RWPE1 (cell line): ENCODE measurements around the gene MRM1.

Experiments used
- CTCF ChIA-PET: fragments of 350-600 bp; sonication (Branson Sonifier 250); formaldehyde crosslinking; extraction: SDS; loops from one replicate; lab custom pipeline; 2021; lab: Yijun Ruan, JAX
- POLR2A ChIA-PET: fragments of 400-600 bp; formaldehyde crosslinking; extraction: SDS; loops from one replicate; lab custom pipeline; 2020; ENCODE audit warnings: antibody characterized with exemption; ENCODE audit not compliant: low non-redundant PET; lab: Yijun Ruan, JAX
- DNase-seq: peaks from one replicate; pipeline ENCODE4 v3.0.0; 2012; ENCODE audit warnings: low spot score
- H3K27ac ChIP-seq: fragments of 450-650 bp; 2 replicates; pipeline ENCODE4 v1.5.1; 2017
- TF ChIP-seq, protein P1 (sequence below): fragments of 450-650 bp; conservative IDR thresholded peaks from 2 replicates; pipeline ENCODE4 v1.5.1; 2017; ENCODE audit warnings: low read depth, mild to moderate bottlenecking

Gene MRM1

GRCh38 chr17:36593656-36594316 is 7.6 kb upstream of the MRM1 start:
- POLR2A ChIA-PET, result no interaction called here
- no peak overlapping the region for H3K27ac ChIP-seq
- CTCF ChIA-PET, result interaction anchor here (0.5 to 0.6 kb wide), 2 partner anchors 23 to 159 kb away, joined by 3 to 5 read pairs; no protein-coding TSS in a partner anchor
- TF ChIP-seq, protein P1, sequence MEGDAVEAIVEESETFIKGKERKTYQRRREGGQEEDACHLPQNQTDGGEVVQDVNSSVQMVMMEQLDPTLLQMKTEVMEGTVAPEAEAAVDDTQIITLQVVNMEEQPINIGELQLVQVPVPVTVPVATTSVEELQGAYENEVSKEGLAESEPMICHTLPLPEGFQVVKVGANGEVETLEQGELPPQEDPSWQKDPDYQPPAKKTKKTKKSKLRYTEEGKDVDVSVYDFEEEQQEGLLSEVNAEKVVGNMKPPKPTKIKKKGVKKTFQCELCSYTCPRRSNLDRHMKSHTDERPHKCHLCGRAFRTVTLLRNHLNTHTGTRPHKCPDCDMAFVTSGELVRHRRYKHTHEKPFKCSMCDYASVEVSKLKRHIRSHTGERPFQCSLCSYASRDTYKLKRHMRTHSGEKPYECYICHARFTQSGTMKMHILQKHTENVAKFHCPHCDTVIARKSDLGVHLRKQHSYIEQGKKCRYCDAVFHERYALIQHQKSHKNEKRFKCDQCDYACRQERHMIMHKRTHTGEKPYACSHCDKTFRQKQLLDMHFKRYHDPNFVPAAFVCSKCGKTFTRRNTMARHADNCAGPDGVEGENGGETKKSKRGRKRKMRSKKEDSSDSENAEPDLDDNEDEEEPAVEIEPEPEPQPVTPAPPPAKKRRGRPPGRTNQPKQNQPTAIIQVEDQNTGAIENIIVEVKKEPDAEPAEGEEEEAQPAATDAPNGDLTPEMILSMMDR, result no peak
- DNase-seq, result no peak

GRCh38 chr17:36594626-36595401 is 6.6 kb upstream of the MRM1 start:
- no peak overlapping the region for H3K27ac ChIP-seq
- no peak for DNase-seq
- ChIA-PET POLR2A (no interaction called here), CTCF (no interaction called here)
- TF ChIP-seq, protein P1, result no peak

GRCh38 chr17:36597226-36597625 is 4.2 kb upstream of the MRM1 start:
- TF ChIP-seq, protein P1, result no peak
- POLR2A ChIA-PET, result no interaction called here
- no peak overlapping the region for H3K27ac ChIP-seq
- no peak for DNase-seq
- CTCF ChIA-PET, result no interaction called here

GRCh38 chr17:36597866-36598777 is 3.3 kb upstream of the MRM1 start:
- POLR2A ChIA-PET, result no interaction called here
- TF ChIP-seq, protein P1, result no peak
- 0 out of 2 replicates have a peak overlapping the region, but pooled peaks have one; percentile 82 for H3K27ac ChIP-seq
- CTCF ChIA-PET, result no interaction called here
- no peak for DNase-seq

DNA sequence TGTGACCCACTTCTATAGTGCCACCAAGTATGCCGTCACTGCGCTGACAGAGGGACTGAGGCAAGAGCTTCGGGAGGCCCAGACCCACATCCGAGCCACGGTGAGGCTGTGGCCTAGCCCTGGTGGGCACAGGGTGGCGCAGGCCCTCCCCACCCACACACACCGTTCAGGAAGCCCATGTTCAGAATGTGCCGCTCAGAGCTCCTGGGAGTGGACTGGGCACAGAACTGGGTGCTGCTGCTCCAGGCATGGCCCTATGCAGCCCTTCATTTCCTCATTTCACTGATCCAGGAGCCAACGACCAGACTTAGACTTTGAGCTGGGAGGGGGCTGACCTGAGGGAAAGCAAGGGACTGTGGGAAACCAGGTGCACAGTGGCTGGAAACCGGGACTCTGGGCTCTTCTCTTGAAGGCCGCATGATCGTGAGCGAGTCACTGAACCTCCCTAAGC is 2.4 kb upstream of the MRM1 start:
- no peak for DNase-seq
- peak overlapping the region; percentile 82; the same call in 1 of the 2 replicates for H3K27ac ChIP-seq
- POLR2A ChIA-PET, result no interaction called here
- TF ChIP-seq, protein P1, result no peak
- CTCF ChIA-PET, result interaction anchor here (0.5 kb wide), 1 partner anchor 972 kb away, joined by 3 read pairs; no protein-coding TSS in a partner anchor
